ENCODE measurements around the gene TRAM2.

The TRAM2 gene

GRCh38 chr6:52533491-52533890, 43.4 kb downstream of the TRAM2 start:
- H3K4me3 ChIP-seq (ENCODE audit: low read depth, low read length, poor library complexity, severe bottlenecking) = no peak overlapping the region
- no peak overlapping the region for H3K4me2 ChIP-seq (ENCODE audit: low read length)
- TF ChIP-seq CTCF (IDR thresholded peaks at IDR 0.05; ENCODE audit: low read length) = no peak
- TF ChIP-seq EZH2 (IDR thresholded peaks at IDR 0.05; ENCODE audit: borderline replicate concordance, low read length) = no peak
- peaks cover 90% of the 10 kb centered on the region for H3K4me1 ChIP-seq (ENCODE audit: insufficient read depth, low read length, severe bottlenecking)
- no peaks in the 10 kb centered on the region for H3K9me2 ChIP-seq (ENCODE audit: low read depth, low read length)
- peak overlapping the region; percentile 50 for H3K27ac ChIP-seq (ENCODE audit: low read depth, low read length, poor library complexity, severe bottlenecking)
- H2AFZ ChIP-seq (ENCODE audit: low read length) = no peak overlapping the region
- H3K9ac ChIP-seq (ENCODE audit: low read length) = no peak overlapping the region
- H4K20me1 ChIP-seq (ENCODE audit: insufficient read depth, low read length) = no peaks in the 10 kb centered on the region
- H3K79me2 ChIP-seq (ENCODE audit: insufficient read depth, low read length) = peaks cover 12% of the 10 kb centered on the region; the same call in 1 of the 2 replicates
- peaks cover 21% of the 10 kb centered on the region for H3K36me3 ChIP-seq (ENCODE audit: insufficient read depth, low read length)
- peaks cover 6% of the 10 kb centered on the region; the same call in 1 of the 2 replicates for H3F3A ChIP-seq (ENCODE audit: insufficient read depth, low read length)
- H3K27me3 ChIP-seq (ENCODE audit: insufficient read depth, low read length) = no peaks in the 10 kb centered on the region
- no peaks in the 10 kb centered on the region for H3K9me3 ChIP-seq (ENCODE audit: low read length)

GRCh38 chr6:52532457-52532856, 44.4 kb downstream of the TRAM2 start:
- H3K4me2 ChIP-seq (ENCODE audit: low read length) = no peak overlapping the region
- no peaks in the 10 kb centered on the region for H3K27me3 ChIP-seq (ENCODE audit: insufficient read depth, low read length)
- no peak overlapping the region for H3K4me3 ChIP-seq (ENCODE audit: low read depth, low read length, poor library complexity, severe bottlenecking)
- no peak overlapping the region for H2AFZ ChIP-seq (ENCODE audit: low read length)
- no peak overlapping the region for H3K9ac ChIP-seq (ENCODE audit: low read length)
- H3K79me2 ChIP-seq (ENCODE audit: insufficient read depth, low read length) = peaks cover 8% of the 10 kb centered on the region; the same call in 1 of the 2 replicates
- TF ChIP-seq EZH2 (IDR thresholded peaks at IDR 0.05; ENCODE audit: borderline replicate concordance, low read length) = no peak
- no peak for TF ChIP-seq CTCF (IDR thresholded peaks at IDR 0.05; ENCODE audit: low read length)
- H3K36me3 ChIP-seq (ENCODE audit: insufficient read depth, low read length) = peaks cover 25% of the 10 kb centered on the region
- H3K27ac ChIP-seq (ENCODE audit: low read depth, low read length, poor library complexity, severe bottlenecking) = peak overlapping the region; percentile 95
- no peaks in the 10 kb centered on the region for H4K20me1 ChIP-seq (ENCODE audit: insufficient read depth, low read length)
- peaks cover 90% of the 10 kb centered on the region for H3K4me1 ChIP-seq (ENCODE audit: insufficient read depth, low read length, severe bottlenecking)
- H3F3A ChIP-seq (ENCODE audit: insufficient read depth, low read length) = peaks cover 6% of the 10 kb centered on the region; the same call in 1 of the 2 replicates
- H3K9me2 ChIP-seq (ENCODE audit: low read depth, low read length) = no peaks in the 10 kb centered on the region
- H3K9me3 ChIP-seq (ENCODE audit: low read length) = no peaks in the 10 kb centered on the region

GRCh38 chr6:52531834-52532233, 45.0 kb downstream of the TRAM2 start:
- H3K9me3 ChIP-seq (ENCODE audit: low read length) = no peaks in the 10 kb centered on the region
- peaks cover 25% of the 10 kb centered on the region for H3K36me3 ChIP-seq (ENCODE audit: insufficient read depth, low read length)
- H3K4me1 ChIP-seq (ENCODE audit: insufficient read depth, low read length, severe bottlenecking) = peaks cover 86% of the 10 kb centered on the region
- H3K4me2 ChIP-seq (ENCODE audit: low read length) = no peak overlapping the region; the same call in 1 of the 2 replicates
- no peak overlapping the region for H3K4me3 ChIP-seq (ENCODE audit: low read depth, low read length, poor library complexity, severe bottlenecking)
- H3K9ac ChIP-seq (ENCODE audit: low read length) = peak overlapping the region; percentile 16; the same call in 1 of the 2 replicates
- H3K27me3 ChIP-seq (ENCODE audit: insufficient read depth, low read length) = no peaks in the 10 kb centered on the region
- no peaks in the 10 kb centered on the region for H4K20me1 ChIP-seq (ENCODE audit: insufficient read depth, low read length)
- TF ChIP-seq CTCF (IDR thresholded peaks at IDR 0.05; ENCODE audit: low read length) (no peak), EZH2 (IDR thresholded peaks at IDR 0.05; ENCODE audit: borderline replicate concordance, low read length) (no peak)
- H3K79me2 ChIP-seq (ENCODE audit: insufficient read depth, low read length) = peaks cover 8% of the 10 kb centered on the region; the same call in 1 of the 2 replicates
- no peaks in the 10 kb centered on the region for H3K9me2 ChIP-seq (ENCODE audit: low read depth, low read length)
- H3K27ac ChIP-seq (ENCODE audit: low read depth, low read length, poor library complexity, severe bottlenecking) = peak overlapping the region; percentile 95
- peaks cover 6% of the 10 kb centered on the region; the same call in 1 of the 2 replicates for H3F3A ChIP-seq (ENCODE audit: insufficient read depth, low read length)
- H2AFZ ChIP-seq (ENCODE audit: low read length) = no peak overlapping the region

All from OCI-LY1 (cell line).